ENCODE results near the gene DGCR6. TPM values are rescaled to one million over a fixed set of nuclear protein-coding genes. Genes with fewer than 3 reads are reported as not detected.
"Not testable (repeated sequence)": the region's sequence is repeated elsewhere in the genome, so short reads cannot be mapped to it uniquely, and the experiment has no call there.

The DGCR6 gene
- total and polyA plus RNA-seq, 2 experiments from 2014 or later: 7.9 to 8.9 TPM

- not testable (repeated sequence) for H3K4me2 ChIP-seq; H3K27ac ChIP-seq; H3K9me3 ChIP-seq (ENCODE audit: low read depth); H3K79me2 ChIP-seq; H3K36me3 ChIP-seq (replicated peaks; ENCODE audit: insufficient read depth, low read depth); H2AFZ ChIP-seq; H3K4me3 ChIP-seq; DNase-seq (ENCODE audit: low spot score); H3K9me2 ChIP-seq (replicated peaks; ENCODE audit: insufficient read depth); H4K20me1 ChIP-seq (ENCODE audit: insufficient read depth, poor library complexity, severe bottlenecking); H3K27me3 ChIP-seq; H3K4me1 ChIP-seq (ENCODE audit: insufficient read depth)
- no CpG with 5 or more reads among the region's 10 CpGs for WGBS (ENCODE audit: low lambda C conversion rate, missing lambda C conversion rate)
Measured at GRCh38 chr22:18914558-18914957, 8.4 kb downstream of the DGCR6 start.

DNA sequence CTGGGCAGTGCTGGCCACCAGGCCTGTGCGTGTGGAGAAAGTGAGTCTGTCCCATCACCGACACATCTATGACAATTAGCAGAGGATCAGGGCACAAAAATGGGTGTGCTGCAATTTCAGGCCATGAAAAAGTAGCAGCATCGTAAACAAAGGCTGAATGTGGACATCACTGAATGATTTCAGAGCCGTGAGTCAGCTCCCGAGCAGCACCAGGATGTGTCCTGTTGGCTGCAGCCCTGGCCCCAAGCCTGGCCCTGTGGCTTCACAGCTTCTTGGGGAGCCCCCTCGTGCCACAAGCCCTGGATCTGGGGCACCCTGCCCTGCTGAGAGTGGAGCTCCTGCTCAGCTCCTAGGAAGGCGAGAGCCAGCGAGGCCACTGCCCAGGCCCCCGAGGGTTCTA is 9.4 kb downstream of the DGCR6 start:
- not testable (repeated sequence) for H2AFZ ChIP-seq; H3K27me3 ChIP-seq; H3K36me3 ChIP-seq (replicated peaks; ENCODE audit: insufficient read depth, low read depth); H4K20me1 ChIP-seq (ENCODE audit: insufficient read depth, poor library complexity, severe bottlenecking); DNase-seq (ENCODE audit: low spot score); H3K9me2 ChIP-seq (replicated peaks; ENCODE audit: insufficient read depth); H3K9me3 ChIP-seq (ENCODE audit: low read depth); H3K79me2 ChIP-seq; H3K4me1 ChIP-seq (ENCODE audit: insufficient read depth); H3K27ac ChIP-seq; H3K4me2 ChIP-seq; H3K4me3 ChIP-seq
- no CpG with 5 or more reads among the region's 9 CpGs for WGBS (ENCODE audit: low lambda C conversion rate, missing lambda C conversion rate)

- not testable (repeated sequence) for H4K20me1 ChIP-seq (ENCODE audit: insufficient read depth, poor library complexity, severe bottlenecking); H3K4me1 ChIP-seq (ENCODE audit: insufficient read depth); H3K27ac ChIP-seq; H3K36me3 ChIP-seq (replicated peaks; ENCODE audit: insufficient read depth, low read depth); H2AFZ ChIP-seq; H3K4me2 ChIP-seq; DNase-seq (ENCODE audit: low spot score); H3K9me3 ChIP-seq (ENCODE audit: low read depth); H3K79me2 ChIP-seq; H3K9me2 ChIP-seq (replicated peaks; ENCODE audit: insufficient read depth); H3K27me3 ChIP-seq; H3K4me3 ChIP-seq
- no CpG with 5 or more reads among the region's 3 CpGs for WGBS (ENCODE audit: low lambda C conversion rate, missing lambda C conversion rate)
Measured at GRCh38 chr22:18917818-18918217, 11.7 kb downstream of the DGCR6 start.

DNA sequence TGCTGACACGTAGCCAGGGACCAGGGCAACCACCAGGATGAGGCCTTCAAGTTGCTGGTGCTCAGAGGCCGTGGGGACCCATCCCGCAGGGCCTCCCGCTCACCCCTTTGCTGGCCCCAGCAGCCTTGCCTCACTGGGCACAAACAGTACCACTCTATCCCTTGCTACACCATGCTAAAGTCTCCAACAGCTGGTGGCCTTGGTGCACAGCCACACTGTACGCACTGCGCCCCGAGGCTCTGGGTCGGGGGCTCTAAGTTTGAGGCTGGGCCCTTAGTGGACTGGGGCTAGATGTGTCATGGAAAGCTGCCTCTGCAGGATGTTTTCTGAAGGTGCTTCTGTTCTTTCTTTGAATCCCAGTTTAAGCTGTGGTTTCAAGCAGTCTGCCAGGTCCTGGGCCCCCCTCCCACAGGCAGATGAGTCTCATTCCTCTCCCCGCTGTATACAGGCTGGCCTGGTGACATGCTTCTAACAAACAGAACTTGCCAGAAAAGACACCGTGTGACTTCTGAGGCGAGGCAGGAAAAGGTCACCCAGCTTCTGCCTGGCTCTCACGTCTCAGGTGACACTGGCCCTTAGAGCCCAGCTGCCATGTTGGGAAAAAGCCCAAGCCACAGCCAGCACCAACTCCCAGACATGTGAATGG is 14.3 kb downstream of the DGCR6 start:
- not testable (repeated sequence) for H3K36me3 ChIP-seq (replicated peaks; ENCODE audit: insufficient read depth, low read depth); DNase-seq (ENCODE audit: low spot score)
- no CpG with 5 or more reads among the region's 12 CpGs for WGBS (ENCODE audit: low lambda C conversion rate, missing lambda C conversion rate)

DNA sequence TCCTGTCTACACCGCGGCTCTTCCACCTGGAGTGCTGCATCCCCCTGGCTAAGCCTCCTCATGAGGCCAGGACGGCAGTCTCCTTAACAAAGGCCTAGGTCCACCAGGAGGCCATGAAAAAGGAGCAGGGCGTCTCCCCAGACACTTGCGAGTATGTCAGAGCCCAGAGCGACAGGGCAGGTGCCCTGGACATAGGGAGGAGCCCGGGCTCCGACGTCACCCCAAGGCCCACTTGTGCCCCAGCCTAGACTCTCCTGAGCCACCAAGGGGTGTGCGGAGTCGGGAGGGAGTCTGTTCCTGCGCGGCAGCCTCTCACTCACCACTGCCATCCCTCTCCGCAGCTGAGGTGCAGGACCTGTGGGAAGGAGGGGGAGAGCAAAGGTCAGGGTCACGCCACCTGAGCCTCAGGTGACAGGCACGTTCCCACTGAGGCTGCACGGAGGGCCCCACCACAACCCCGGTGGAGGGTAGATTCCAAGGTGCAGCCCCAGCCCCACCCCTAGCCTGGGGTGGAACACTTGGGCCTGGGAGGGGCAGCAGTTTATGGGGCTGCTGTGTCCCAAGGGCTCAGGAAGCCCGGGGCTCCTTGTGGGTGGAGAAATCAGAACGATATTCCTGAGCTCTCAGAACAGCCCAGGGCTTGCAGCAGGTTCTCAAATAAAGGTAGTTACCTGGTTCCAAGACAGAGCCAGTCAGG is 19.4 kb downstream of the DGCR6 start:
- no peak overlapping the region for H3K4me3 ChIP-seq
- no peak for TF ChIP-seq EZH2phosphoT487 (IDR thresholded peaks at IDR 0.05; ENCODE audit: low read depth, severe bottlenecking, unreplicated experiment)
- no peak for TF ChIP-seq EZH2 (IDR thresholded peaks at IDR 0.05; ENCODE audit: borderline replicate concordance)
- TF ChIP-seq CTCF (IDR thresholded peaks at IDR 0.05; ENCODE audit: poor library complexity): no peak
- no peak overlapping the region for H3K27ac ChIP-seq
- no peaks in the 10 kb centered on the region for H4K20me1 ChIP-seq (ENCODE audit: insufficient read depth, poor library complexity, severe bottlenecking)
- H3K36me3 ChIP-seq (replicated peaks; ENCODE audit: insufficient read depth, low read depth): no peaks in the 10 kb centered on the region
- H3K9me2 ChIP-seq (replicated peaks; ENCODE audit: insufficient read depth): no peaks in the 10 kb centered on the region
- H3K27me3 ChIP-seq: no peaks in the 10 kb centered on the region
- H3K4me1 ChIP-seq (ENCODE audit: insufficient read depth): no peaks in the 10 kb centered on the region
- no peak overlapping the region for H2AFZ ChIP-seq
- H3K4me2 ChIP-seq: no peak overlapping the region
- WGBS (ENCODE audit: low lambda C conversion rate, missing lambda C conversion rate): no CpG with 5 or more reads among the region's 20 CpGs
- DNase-seq (ENCODE audit: low spot score): no peak
- no peaks in the 10 kb centered on the region for H3K9me3 ChIP-seq (ENCODE audit: low read depth)
- H3K79me2 ChIP-seq: no peaks in the 10 kb centered on the region

More for the DNA sequence above, 14.3 kb downstream of the DGCR6 start:
- not testable (repeated sequence) for H4K20me1 ChIP-seq (ENCODE audit: insufficient read depth, poor library complexity, severe bottlenecking); H3K27ac ChIP-seq; H3K79me2 ChIP-seq; H3K9me2 ChIP-seq (replicated peaks; ENCODE audit: insufficient read depth); H3K4me2 ChIP-seq; H3K27me3 ChIP-seq; H2AFZ ChIP-seq; H3K4me1 ChIP-seq (ENCODE audit: insufficient read depth); H3K9me3 ChIP-seq (ENCODE audit: low read depth); H3K4me3 ChIP-seq

All from hepatocyte (in vitro differentiated cells).